ENCODE measurements around the gene TMEM163.
"Not testable (repeated sequence)": the region's sequence is repeated elsewhere in the genome, so short reads cannot be mapped to it uniquely, and the experiment has no call there.

TMEM163 gene

GRCh38 chr2:134718817-134719814, at the start of gene TMEM163:
Gene TMEM163, minus strand, starts transcription at chr2:134719000.
- peak; percentile 23 to 24 for DNase-seq

GRCh38 chr2:134766583-134766982, 47.8 kb upstream of the TMEM163 start:
- no peak for DNase-seq

- no peak for DNase-seq
These were observed 47.2 kb upstream of the TMEM163 start for GRCh38 chr2:134765987-134766386.

- no peak for DNase-seq
These were observed 45.4 kb upstream of the TMEM163 start for GRCh38 chr2:134764164-134764563.

GRCh38 chr2:134763164-134763710, 44.4 kb upstream of the TMEM163 start:
- DNase-seq = no peak

GRCh38 chr2:134762508-134762907, 43.7 kb upstream of the TMEM163 start:
- no peak for DNase-seq

GRCh38 chr2:134760385-134760784, 41.6 kb upstream of the TMEM163 start:
- no peak for DNase-seq

- DNase-seq = no peak
These were observed 39.8 kb upstream of the TMEM163 start for GRCh38 chr2:134758633-134759032.

- DNase-seq = not testable (repeated sequence)
These were observed 33.2 kb upstream of the TMEM163 start for GRCh38 chr2:134751981-134752380.

- no peak for DNase-seq
These were observed 26.7 kb upstream of the TMEM163 start for GRCh38 chr2:134745546-134745945.

GRCh38 chr2:134745023-134745422, 26.2 kb upstream of the TMEM163 start:
- peak in 1 of 2 experiments; percentile 7 for DNase-seq

GRCh38 chr2:134739879-134740301, 21.1 kb upstream of the TMEM163 start:
- DNase-seq = no peak

- no peak for DNase-seq
These were observed 20.6 kb upstream of the TMEM163 start for GRCh38 chr2:134739236-134739878.

- no peak for DNase-seq
These were observed 19.5 kb upstream of the TMEM163 start for GRCh38 chr2:134738141-134738870.

GRCh38 chr2:134737671-134738070, 18.9 kb upstream of the TMEM163 start:
- no peak for DNase-seq

- no peak for DNase-seq
These were observed 17.5 kb upstream of the TMEM163 start for GRCh38 chr2:134736167-134736880.

GRCh38 chr2:134728163-134728562, 9.4 kb upstream of the TMEM163 start:
- DNase-seq = no peak

- no peak for DNase-seq
These were observed 8.6 kb upstream of the TMEM163 start for GRCh38 chr2:134727385-134727784.

GRCh38 chr2:134726645-134727044, 7.8 kb upstream of the TMEM163 start:
- DNase-seq = no peak

GRCh38 chr2:134725876-134726275, 7.1 kb upstream of the TMEM163 start:
- DNase-seq = no peak

- no peak for DNase-seq
These were observed 5.5 kb upstream of the TMEM163 start for GRCh38 chr2:134724341-134724740.

- not testable (repeated sequence) for DNase-seq
These were observed 4.9 kb upstream of the TMEM163 start for GRCh38 chr2:134723742-134724141.
